Measurements from ENCODE around the gene JMJD7. TPM values are rescaled to one million over a fixed set of nuclear protein-coding genes. Genes with fewer than 3 reads are reported as not detected.

The JMJD7 gene
- polyA plus RNA-seq, 5 donors: 12.2 to 14.4 (median 13.0) TPM

GRCh38 chr15:41861736-41862356 is 34.0 kb downstream of the JMJD7 start:
- DNase-seq: no peak

GRCh38 chr15:41862515-41863116 is 34.7 kb downstream of the JMJD7 start:
- DNase-seq: no peak

- DNase-seq: no peak
Measured at GRCh38 chr15:41865490-41866055, 37.7 kb downstream of the JMJD7 start.

GRCh38 chr15:41866263-41866703 is 38.4 kb downstream of the JMJD7 start:
- no peak for DNase-seq

- DNase-seq: no peak
Measured at GRCh38 chr15:41866872-41867579, 39.1 kb downstream of the JMJD7 start.

GRCh38 chr15:41868321-41868720 is 40.4 kb downstream of the JMJD7 start:
- no peak for DNase-seq

- DNase-seq: no peak
Measured at GRCh38 chr15:41869770-41870688, 42.1 kb downstream of the JMJD7 start.

- DNase-seq: no peak
Measured at GRCh38 chr15:41870689-41871081, 42.8 kb downstream of the JMJD7 start.

GRCh38 chr15:41871175-41871905 is 43.4 kb downstream of the JMJD7 start:
- no peak for DNase-seq

GRCh38 chr15:41872166-41872747 is 44.4 kb downstream of the JMJD7 start:
- DNase-seq: no peak

GRCh38 chr15:41873711-41874110 is 45.8 kb downstream of the JMJD7 start:
- DNase-seq: no peak

GRCh38 chr15:41874736-41875135 is 46.8 kb downstream of the JMJD7 start:
- no peak for DNase-seq

- DNase-seq: no peak
Measured at GRCh38 chr15:41876007-41876406, 48.1 kb downstream of the JMJD7 start.

GRCh38 chr15:41876689-41877088 is 48.8 kb downstream of the JMJD7 start:
- no peak for DNase-seq

GRCh38 chr15:41877631-41878354 is 49.9 kb downstream of the JMJD7 start:
- no peak for DNase-seq

GRCh38 chr15:41878355-41878699 is 50.4 kb downstream of the JMJD7 start:
- DNase-seq: no peak

GRCh38 chr15:41879321-41879845 is 51.5 kb downstream of the JMJD7 start:
- DNase-seq: no peak

- no peak for DNase-seq
Measured at GRCh38 chr15:41880156-41880877, 52.4 kb downstream of the JMJD7 start.

- DNase-seq: no peak
Measured at GRCh38 chr15:41881086-41881485, 53.2 kb downstream of the JMJD7 start.

Data from right lung (tissue), 5 donors.